SK-N-DZ (cell line): Measurements from ENCODE around the gene ALLC.

Experiments
- DNase-seq: peaks from one replicate; pipeline ENCODE4 v3.0.0-alpha.2; 2015; ENCODE audit warnings: low spot score

The ALLC gene

GRCh38 chr2:3712831-3713503, 55.0 kb downstream of the ALLC start:
- no peak for DNase-seq

GRCh38 chr2:3718679-3719078, 60.7 kb downstream of the ALLC start:
- no peak for DNase-seq

GRCh38 chr2:3725002-3725401, 67.0 kb downstream of the ALLC start:
- no peak for DNase-seq

GRCh38 chr2:3725458-3726250, 67.7 kb downstream of the ALLC start:
- DNase-seq = no peak

- DNase-seq = no peak
Observed at GRCh38 chr2:3726511-3726910, 68.5 kb downstream of the ALLC start.

GRCh38 chr2:3727397-3728045, 69.5 kb downstream of the ALLC start:
- no peak for DNase-seq

GRCh38 chr2:3728104-3729054, 70.4 kb downstream of the ALLC start:
- peak; percentile 54 for DNase-seq

GRCh38 chr2:3729055-3729448, 71.1 kb downstream of the ALLC start:
- no peak for DNase-seq

- no peak for DNase-seq
Observed at GRCh38 chr2:3729786-3730185, 71.8 kb downstream of the ALLC start.

GRCh38 chr2:3730646-3731045, 72.6 kb downstream of the ALLC start:
- DNase-seq = no peak

GRCh38 chr2:3731829-3732228, 73.8 kb downstream of the ALLC start:
- no peak for DNase-seq

- DNase-seq = no peak
Observed at GRCh38 chr2:3736112-3736511, 78.1 kb downstream of the ALLC start.

- DNase-seq = no peak
Observed at GRCh38 chr2:3737128-3737527, 79.1 kb downstream of the ALLC start.

GRCh38 chr2:3738454-3738853, 80.5 kb downstream of the ALLC start:
- DNase-seq = peak; percentile 46

GRCh38 chr2:3739313-3739712, 81.3 kb downstream of the ALLC start:
- no peak for DNase-seq

GRCh38 chr2:3741396-3741795, 83.4 kb downstream of the ALLC start:
- no peak for DNase-seq

- DNase-seq = no peak
Observed at GRCh38 chr2:3741867-3742602, 84.0 kb downstream of the ALLC start.

- DNase-seq = no peak
Observed at GRCh38 chr2:3742743-3743508, 84.9 kb downstream of the ALLC start.

GRCh38 chr2:3743951-3744555, 86.1 kb downstream of the ALLC start:
- no peak for DNase-seq

GRCh38 chr2:3745920-3746319, 87.9 kb downstream of the ALLC start:
- no peak for DNase-seq
